ENCODE measurements around the gene POLH. TPM values are rescaled to one million over a fixed set of nuclear protein-coding genes. Genes with fewer than 3 reads are reported as not detected.
"Not testable (repeated sequence)": the region's sequence is repeated elsewhere in the genome, so short reads cannot be mapped to it uniquely, and the experiment has no call there.

Gene POLH
- 1 to 10 TPM; 5.1 to 9.3 (median 6.8) TPM for total RNA-seq
- long read RNA-seq = 0 reads

- intact Hi-C loops (cut with DNase I) = no loop called here
These were observed at the start of gene POLH, which contains the start of gene XPO5 for GRCh38 chr6:43575772-43576551. POLH (plus strand) TSS chr6:43576185; CDS start chr6:43582320, 6,135 bp downstream. XPO5 (minus strand) TSS chr6:43576038; CDS start chr6:43575864, 174 bp downstream.

GRCh38 chr6:43532201-43532600 is 43.8 kb upstream of the POLH start:
- no peak overlapping the region for H3K27ac ChIP-seq
- no peaks in the 10 kb centered on the region for H3K27me3 ChIP-seq
- H3K4me1 ChIP-seq = no peaks in the 10 kb centered on the region
- H3K4me3 ChIP-seq = no peak overlapping the region
- 100% methylated on average over 1 of the region's 1 CpG for WGBS (ENCODE audit: insufficient coverage, low coverage, low lambda C conversion rate, missing lambda C conversion rate)
- peaks cover 0 to 28% (median 13%) of the 10 kb centered on the region in 4 donors for H3K36me3 ChIP-seq
- ATAC-seq (no peak), DNase-seq (no peak)
- no peak for TF ChIP-seq CTCF (IDR thresholded peaks at IDR 0.05)
- no peaks in the 10 kb centered on the region for H3K9me3 ChIP-seq
- intact Hi-C loops (cut with DNase I) = no loop called here

More at GRCh38 chr6:43575772-43576551, at the start of gene POLH, which contains the start of gene XPO5:
- DNase-seq (peak; percentile 93 to 94 (median 94)), ATAC-seq (peak; percentile 99 to 100 (median 99))
- TF ChIP-seq POLR2A (IDR thresholded peaks at IDR 0.05) (peak; percentile 98), CTCF (IDR thresholded peaks at IDR 0.05) (peak in 2 of 4 donors; percentile 14 to 15)
- Histone ChIP-seq H3K27ac (peak within 1 kb of the TSS in 2 of 3 donors; percentile 34 to 49), H3K27me3 (no peaks in the 10 kb centered on the region), H3K4me1 (peaks cover 0 to 16% (median 0%) of the 10 kb centered on the region in 4 donors), H3K4me3 (peak within 1 kb of the TSS; percentile 95 to 98 (median 97)), H3K9me3 (no peaks in the 10 kb centered on the region), H3K36me3 (peaks cover 0 to 19% (median 0%) of the 10 kb centered on the region in 4 donors)
- WGBS (ENCODE audit: insufficient coverage, low coverage, low lambda C conversion rate, missing lambda C conversion rate) = 1% methylated on average over 14 of the region's 76 CpGs

- H3K36me3 ChIP-seq = peaks cover 0 to 10% (median 4%) of the 10 kb centered on the region in 4 donors
These were observed 37.0 kb upstream of the POLH start for GRCh38 chr6:43538986-43539385.

GRCh38 chr6:43539409-43539808 is 36.6 kb upstream of the POLH start:
- H3K9me3 ChIP-seq; ATAC-seq; H3K27ac ChIP-seq; H3K4me3 ChIP-seq; H3K4me1 ChIP-seq; H3K27me3 ChIP-seq; DNase-seq; intact Hi-C loops (cut with DNase I): not testable (repeated sequence)
- peaks cover 0 to 14% (median 5%) of the 10 kb centered on the region in 4 donors for H3K36me3 ChIP-seq
- over 99% methylated on average over 14 of the region's 20 CpGs for WGBS (ENCODE audit: insufficient coverage, low coverage, low lambda C conversion rate, missing lambda C conversion rate)

More at GRCh38 chr6:43538986-43539385, 37.0 kb upstream of the POLH start:
- ATAC-seq; H3K4me1 ChIP-seq; DNase-seq; H3K9me3 ChIP-seq; H3K4me3 ChIP-seq; intact Hi-C loops (cut with DNase I); H3K27ac ChIP-seq; H3K27me3 ChIP-seq: not testable (repeated sequence)
- no CpG with 5 or more reads among the region's 17 CpGs for WGBS (ENCODE audit: insufficient coverage, low coverage, low lambda C conversion rate, missing lambda C conversion rate)

- DNase-seq (no peak), ATAC-seq (no peak)
- 95% methylated on average over 5 of the region's 5 CpGs for WGBS (ENCODE audit: insufficient coverage, low coverage, low lambda C conversion rate, missing lambda C conversion rate)
- no peaks in the 10 kb centered on the region for H3K4me1 ChIP-seq
- intact Hi-C loops (cut with DNase I) = no loop called here
- no peak overlapping the region for H3K27ac ChIP-seq
- H3K36me3 ChIP-seq = peaks cover 0 to 25% (median 8%) of the 10 kb centered on the region in 4 donors
- H3K27me3 ChIP-seq = no peaks in the 10 kb centered on the region
- H3K4me3 ChIP-seq = no peak overlapping the region
- TF ChIP-seq CTCF (IDR thresholded peaks at IDR 0.05) (no peak), POLR2A (IDR thresholded peaks at IDR 0.05) (no peak)
- H3K9me3 ChIP-seq = no peaks in the 10 kb centered on the region
These were observed 35.5 kb upstream of the POLH start for GRCh38 chr6:43540507-43540906.

Measured in right lobe of liver (tissue), 6 donors.